ENCODE data around the gene LIF.
"Not testable (repeated sequence)": the region's sequence is repeated elsewhere in the genome, so short reads cannot be mapped to it uniquely, and the experiment has no call there.

Gene LIF

DNA sequence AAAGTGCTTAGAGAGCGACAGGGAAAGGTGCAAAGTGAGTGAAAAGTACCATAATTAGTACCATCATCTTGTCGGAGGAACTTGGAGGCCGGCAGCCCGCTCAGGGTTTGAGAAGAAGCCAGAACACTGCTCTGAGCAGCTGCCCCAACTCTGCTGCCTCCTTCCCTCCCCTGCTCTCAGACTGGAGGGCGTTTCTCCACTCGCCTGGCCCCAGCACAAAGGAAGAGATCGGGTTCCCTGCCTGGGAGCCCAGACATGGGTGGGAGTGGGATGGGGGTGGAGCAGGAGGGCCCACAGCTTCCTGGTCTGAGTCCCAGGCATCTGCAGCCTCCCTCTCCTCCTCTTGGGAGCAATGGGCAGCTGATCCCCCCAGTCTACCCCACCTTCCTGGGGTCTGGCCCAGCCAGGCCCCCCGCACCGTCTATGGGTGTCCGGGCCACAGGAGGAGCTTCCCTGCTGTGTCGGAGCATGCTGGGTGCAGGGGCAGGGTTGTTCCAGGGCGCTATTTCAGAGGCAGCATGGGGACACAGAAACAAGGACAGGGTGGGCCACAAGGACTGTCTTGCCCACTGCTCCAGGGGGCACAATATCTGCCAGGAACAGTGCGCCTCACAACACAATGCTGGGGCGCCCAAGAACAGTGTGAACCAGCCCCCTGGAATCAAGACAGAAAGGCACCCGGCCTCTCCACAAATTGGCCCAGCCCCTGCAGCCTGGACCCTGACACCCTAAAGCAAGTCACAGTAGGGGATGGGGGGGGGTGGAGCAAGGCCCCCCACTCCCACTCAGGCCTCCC, 4.8 kb downstream of the LIF start:
- DNase-seq (ENCODE audit: low spot score) = no peak

DNA sequence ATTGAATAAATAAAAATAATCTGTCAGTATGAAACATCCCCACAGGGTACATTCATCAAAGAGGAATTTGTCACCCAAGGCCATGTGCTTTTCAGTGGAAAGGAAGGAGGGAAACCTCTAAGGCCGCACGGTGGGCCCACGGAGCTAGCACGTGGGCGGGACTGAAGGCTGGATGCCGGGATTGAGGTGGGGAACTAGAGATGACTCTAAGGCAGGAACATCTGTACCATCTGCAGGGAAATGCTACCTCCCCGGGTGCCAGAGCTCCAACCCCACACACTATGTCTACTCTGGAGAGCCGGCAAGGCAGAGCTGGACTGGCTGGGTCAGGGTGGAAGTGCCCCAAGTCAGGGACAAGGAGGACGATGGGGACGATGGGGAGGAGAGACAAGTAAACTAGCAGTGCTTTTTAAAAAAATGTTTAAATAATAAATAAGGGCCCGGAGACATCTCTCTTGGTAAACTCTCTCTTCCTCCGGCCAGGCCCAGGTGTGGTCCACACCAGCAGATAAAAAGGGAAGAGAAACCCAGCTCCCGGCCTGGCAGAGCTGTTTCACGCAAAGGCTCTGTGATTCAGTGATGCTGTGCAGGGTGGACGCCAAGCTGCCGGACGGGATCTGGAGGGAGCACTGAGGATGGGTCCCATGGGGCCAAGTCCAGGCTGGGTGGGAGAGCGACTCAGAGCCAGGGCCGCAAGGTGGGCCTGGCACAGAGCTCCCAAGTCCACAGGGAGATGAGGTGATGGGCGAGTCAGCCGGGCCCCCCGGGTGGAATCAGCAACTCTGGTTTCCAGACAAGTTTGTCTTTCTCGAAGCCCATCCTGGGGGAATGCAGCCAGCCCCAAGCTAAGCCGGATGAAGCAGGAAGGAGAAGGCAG, 5.8 kb downstream of the LIF start:
- no peak for DNase-seq (ENCODE audit: low spot score)

GRCh38 chr22:30239488-30240405, 6.8 kb downstream of the LIF start:
- peak; percentile 45 for DNase-seq (ENCODE audit: low spot score)

DNA sequence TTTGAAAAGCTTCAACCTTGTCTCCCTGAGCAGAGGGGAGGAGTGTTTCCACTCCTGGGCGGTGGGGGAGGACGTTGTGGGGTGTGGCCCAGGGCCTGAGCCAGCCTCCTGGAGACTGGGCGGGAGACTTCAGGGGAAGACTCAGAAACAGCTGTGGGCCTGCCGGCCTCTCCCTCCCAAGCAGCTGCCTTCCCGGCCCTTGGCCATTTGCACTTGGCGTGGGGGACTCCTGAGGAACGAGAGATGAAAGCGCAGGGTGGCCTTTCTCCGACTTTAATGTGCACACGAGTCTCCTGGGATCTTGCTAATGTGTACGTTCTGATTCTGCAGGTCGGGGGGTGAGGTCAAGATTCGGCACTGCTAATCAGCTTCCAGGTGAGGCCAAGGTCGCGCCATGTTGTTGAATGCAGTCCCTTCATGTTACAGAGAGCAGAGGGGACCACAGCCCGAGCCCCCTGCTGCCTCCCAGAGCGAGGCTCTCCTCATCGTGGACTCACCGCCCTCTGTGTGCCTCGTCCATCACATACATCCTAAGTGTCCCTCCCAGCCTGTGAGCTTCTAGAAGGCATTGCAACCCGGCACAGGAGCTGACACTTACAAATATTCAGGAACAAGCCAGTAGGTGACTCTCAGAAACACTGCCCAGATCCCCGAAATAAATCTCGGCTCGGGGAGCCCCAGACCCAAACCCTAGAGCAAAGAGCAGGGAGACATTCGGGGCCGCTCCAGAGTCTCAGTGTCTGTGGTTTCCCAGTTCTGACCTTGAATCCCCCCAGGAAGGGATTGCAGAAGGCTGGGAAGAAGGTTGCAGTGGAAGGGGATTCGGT, 7.7 kb downstream of the LIF start:
- DNase-seq (ENCODE audit: low spot score) = peak; percentile 82

GRCh38 chr22:30238136-30238535, 8.4 kb downstream of the LIF start:
- no peak for DNase-seq (ENCODE audit: low spot score)

GRCh38 chr22:30236875-30237274, 9.7 kb downstream of the LIF start:
- DNase-seq (ENCODE audit: low spot score) = no peak

GRCh38 chr22:30235687-30236170, 10.8 kb downstream of the LIF start:
- DNase-seq (ENCODE audit: low spot score) = peak; percentile 82

DNA sequence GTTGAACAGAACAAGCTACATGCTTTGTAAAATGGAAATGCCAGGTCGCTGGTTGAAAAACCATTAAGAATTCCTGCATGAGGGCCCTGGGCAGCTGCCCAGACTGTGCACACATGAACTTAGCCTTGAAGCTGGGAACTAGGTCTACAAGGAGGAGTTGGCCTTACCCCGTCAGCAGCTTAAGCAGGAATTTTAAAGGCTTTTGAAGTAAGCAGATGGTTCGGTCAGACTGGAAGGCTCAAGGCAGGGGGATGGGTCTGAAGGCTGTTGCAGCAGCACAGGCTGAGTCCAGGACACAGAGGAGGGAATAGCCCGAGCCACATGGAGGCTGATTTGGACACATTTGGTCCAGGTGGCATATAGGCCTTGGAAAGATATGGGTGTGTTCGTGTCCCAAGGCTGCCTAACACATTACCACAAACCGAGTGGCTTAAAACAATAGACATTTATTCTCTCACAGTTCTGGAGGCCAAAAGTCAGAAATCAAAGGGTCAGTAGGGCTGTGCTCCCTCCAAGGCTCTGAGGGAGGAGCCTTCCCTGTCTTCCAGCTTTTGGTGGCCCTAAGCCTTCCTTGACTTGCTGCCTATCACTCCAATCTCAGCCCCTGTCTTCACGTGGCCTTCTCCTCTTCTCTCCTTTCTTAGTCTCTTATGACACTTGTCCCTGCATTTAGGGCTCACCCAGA, 11.6 kb downstream of the LIF start:
- peak; percentile 84 for DNase-seq (ENCODE audit: low spot score)

DNA sequence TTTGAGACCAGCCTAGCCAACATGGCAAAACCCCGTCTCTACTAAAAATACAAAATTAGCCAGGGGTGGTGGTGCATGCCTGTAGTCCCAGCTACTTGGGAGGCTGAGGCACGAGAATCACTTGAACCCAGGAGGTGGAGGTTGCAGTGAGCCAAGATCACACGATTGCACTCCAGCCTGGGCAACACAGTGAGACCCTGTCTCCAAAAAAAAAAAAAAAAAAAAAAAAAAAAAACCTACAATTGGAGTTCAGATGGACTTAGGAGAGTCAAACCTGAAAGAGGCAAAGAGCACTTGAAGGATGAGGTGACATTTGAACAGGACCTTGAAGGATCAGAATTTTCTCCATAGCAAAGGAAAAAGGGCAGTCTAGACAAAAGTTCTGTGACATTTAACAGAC, 12.2 kb downstream of the LIF start:
- not testable (repeated sequence) for DNase-seq (ENCODE audit: low spot score)

- no peak for DNase-seq (ENCODE audit: low spot score)
Observed at GRCh38 chr22:30233582-30233981, 13.0 kb downstream of the LIF start.

- no peak for DNase-seq (ENCODE audit: low spot score)
Observed at GRCh38 chr22:30232716-30233218, 13.8 kb downstream of the LIF start.

DNA sequence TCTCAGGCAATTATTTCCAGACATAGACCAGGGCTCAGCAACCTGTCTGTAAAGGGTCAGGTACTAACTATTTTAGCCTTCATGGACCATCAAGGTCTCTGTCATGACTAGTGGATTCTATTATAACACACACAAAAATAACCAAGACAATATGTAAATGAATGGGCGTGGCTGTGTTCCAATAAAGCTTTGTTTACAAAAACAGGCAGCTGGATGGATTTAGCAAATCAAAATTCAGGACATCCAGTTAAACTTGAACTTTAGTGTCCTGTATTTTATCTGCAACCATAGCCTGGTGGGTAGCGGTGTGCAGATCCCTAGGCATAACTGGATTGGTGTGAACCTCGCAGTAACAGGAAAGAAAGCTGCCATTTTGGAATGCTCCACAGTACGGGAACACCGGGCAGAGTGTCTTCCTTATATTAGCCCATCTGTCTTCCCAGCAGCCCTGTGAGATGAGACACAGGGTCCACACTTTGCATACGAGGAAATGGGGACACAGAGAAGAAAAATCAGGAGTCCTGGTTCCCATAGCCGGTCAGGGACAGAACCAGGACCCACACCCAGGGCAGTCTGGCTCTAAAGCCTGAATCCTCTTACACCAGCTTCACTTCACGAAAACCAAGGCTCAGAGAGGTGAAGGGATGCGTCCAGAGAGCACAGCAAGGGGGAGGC, 15.6 kb downstream of the LIF start:
- no peak for DNase-seq (ENCODE audit: low spot score)

DNA sequence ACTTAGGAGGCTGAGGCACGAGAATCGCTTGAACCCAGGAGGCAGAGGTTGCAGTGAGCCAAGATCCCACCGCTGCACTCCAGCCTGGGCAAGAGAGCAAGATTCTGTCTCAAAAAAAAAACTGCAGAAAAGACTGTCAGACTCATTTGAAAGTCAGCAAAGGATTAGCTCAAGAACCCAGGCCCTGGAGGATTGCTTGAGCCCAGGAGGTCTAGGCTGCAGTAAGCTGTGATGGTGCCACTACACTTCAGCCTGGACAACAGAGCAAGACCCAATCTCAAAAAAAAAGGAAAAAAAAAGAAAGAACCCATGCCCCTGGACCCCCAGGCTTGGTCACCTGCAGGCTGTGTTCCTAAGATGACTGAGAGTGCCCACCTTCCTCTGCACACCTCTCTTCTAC, 16.2 kb downstream of the LIF start:
- no peak for DNase-seq (ENCODE audit: low spot score)

- peak; percentile 89 for DNase-seq (ENCODE audit: low spot score)
Observed at GRCh38 chr22:30228509-30229359, 17.8 kb downstream of the LIF start.

DNA sequence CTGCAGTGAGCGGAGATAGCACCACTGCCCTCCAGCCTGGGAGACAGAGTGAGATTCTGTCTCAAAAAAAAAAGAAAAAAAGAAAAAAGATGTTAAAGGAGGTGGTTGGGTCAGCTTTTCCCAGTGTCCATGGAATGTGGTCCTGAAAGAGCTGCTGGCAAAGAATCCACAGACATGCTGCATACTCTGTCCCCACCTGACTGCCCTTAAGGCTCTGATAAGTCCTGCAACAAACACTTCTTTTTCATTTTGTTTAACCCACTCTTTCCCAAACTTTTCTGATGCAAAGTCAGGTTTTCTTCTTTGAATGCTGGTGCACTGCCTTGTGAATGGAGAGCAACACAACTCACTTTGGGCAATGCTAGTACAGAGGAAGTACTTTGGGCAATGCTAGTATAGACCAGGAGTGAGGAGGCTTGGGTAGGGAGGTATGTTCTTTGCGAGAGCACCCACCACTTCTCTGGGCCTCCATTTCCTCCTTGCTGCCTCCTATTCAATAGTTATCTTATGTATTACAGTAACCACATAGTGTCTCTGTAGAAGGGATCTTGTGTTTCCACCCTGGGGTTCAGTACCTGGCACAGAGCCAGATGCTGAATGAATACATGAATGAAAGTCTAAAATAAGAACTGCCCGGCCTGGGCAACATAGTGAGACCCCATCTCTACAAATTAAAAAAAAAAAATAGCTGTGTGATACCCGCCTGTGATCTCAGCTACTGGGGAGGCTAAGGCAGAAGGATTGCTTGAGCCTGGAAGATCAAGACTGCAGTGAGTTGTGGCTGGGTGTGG, 18.9 kb downstream of the LIF start:
- DNase-seq (ENCODE audit: low spot score) = no peak

- no peak for DNase-seq (ENCODE audit: low spot score)
Observed at GRCh38 chr22:30226192-30226832, 20.2 kb downstream of the LIF start.

DNA sequence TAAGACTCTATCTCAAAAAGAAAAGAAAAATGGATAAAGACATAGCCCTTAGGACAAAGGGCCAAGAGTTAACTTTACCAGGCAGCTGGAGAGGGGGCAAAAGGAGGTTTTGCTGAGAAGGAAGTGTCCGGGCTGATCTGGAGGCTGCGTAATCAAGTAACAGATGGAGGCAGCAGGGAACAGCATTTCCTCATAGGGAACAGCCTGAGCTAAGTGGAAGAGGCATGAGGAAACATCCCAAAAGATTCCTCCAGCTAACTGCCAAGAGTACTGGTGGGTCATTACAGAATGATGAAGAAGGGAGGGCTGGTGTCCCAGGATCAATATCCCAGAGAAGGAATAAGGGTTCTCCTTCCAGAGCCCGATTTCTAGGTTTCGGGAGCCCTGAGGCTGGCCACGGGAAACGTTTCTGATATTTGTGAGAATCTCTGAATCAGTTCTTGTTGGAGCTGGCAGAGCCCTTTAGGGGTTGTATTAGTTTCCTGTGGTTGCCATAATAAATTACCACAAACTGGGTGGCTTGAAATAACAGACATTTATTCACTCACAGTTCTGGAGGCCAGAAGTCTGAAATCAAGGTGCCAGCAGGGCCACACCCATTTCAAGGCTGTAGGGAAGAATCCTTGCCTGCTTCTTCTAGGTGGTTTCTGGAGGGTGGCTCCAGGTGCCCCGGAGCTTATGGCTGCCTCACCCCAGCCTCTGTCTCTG, 21.2 kb downstream of the LIF start:
- no peak for DNase-seq (ENCODE audit: low spot score)
